Activated naive CD8-positive, alpha-beta T cell (primary cell): Measurements from ENCODE around the gene ADGRB2.
A peak's percentile ranks its signal among the peaks of the same experiment; 100 is the strongest.
"Not testable (repeated sequence)": the region's sequence is repeated elsewhere in the genome, so short reads cannot be mapped to it uniquely, and the experiment has no call there.

Experiments used
- H3K27ac Mint-ChIP-seq: one replicate; pipeline ENCODE4 v1.8.0; 2021; ENCODE audit warnings: mixed read lengths
- H3K27me3 Mint-ChIP-seq: one replicate; pipeline ENCODE4 v1.8.0; 2021; ENCODE audit warnings: mixed read lengths
- H3K36me3 Mint-ChIP-seq: one replicate; pipeline ENCODE4 v1.8.0; 2021; ENCODE audit warnings: mixed read lengths
- H3K4me1 Mint-ChIP-seq: one replicate; pipeline ENCODE4 v1.8.0; 2021; ENCODE audit warnings: low read depth, mixed read lengths
- H3K4me3 Mint-ChIP-seq: one replicate; pipeline ENCODE4 v1.8.0; 2021; ENCODE audit warnings: mild to moderate bottlenecking, mixed read lengths
- H3K9me3 Mint-ChIP-seq: one replicate; pipeline ENCODE4 v1.8.0; 2021; ENCODE audit warnings: low read depth, mixed read lengths

The ADGRB2 gene

DNA sequence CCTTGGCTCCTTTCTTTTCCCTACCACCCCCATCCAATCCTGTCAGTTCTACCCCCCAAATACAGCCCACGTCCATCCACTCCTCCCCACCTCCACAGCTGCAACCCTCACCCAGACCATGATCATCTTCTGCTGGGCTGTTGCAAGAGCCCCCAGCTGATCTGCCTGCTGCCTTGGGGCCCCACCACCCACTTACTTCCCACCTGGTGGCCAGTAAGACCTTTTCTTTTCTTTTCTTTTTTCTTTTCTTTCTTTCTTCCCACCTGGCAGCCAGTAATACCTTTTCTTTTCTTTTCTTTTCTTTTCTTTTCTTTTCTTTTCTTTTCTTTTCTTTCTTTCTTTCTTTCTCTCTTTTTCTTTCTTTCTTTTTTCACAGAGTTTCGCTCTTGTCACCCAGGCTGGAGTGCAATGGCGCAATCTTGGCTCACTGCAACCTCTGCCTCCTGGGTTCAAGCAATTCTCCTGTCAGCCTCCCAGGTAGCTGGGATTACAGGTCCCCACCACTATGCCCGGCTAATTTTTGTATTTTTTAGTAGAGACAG, 57.0 kb downstream of the ADGRB2 start:
- H3K4me3 Mint-ChIP-seq, H3K27ac Mint-ChIP-seq, H3K9me3 Mint-ChIP-seq, H3K36me3 Mint-ChIP-seq: not testable (repeated sequence)
- Mint-ChIP-seq H3K27me3 (peaks cover 43% of the 10 kb centered on the region), H3K4me1 (peaks cover 29% of the 10 kb centered on the region)

DNA sequence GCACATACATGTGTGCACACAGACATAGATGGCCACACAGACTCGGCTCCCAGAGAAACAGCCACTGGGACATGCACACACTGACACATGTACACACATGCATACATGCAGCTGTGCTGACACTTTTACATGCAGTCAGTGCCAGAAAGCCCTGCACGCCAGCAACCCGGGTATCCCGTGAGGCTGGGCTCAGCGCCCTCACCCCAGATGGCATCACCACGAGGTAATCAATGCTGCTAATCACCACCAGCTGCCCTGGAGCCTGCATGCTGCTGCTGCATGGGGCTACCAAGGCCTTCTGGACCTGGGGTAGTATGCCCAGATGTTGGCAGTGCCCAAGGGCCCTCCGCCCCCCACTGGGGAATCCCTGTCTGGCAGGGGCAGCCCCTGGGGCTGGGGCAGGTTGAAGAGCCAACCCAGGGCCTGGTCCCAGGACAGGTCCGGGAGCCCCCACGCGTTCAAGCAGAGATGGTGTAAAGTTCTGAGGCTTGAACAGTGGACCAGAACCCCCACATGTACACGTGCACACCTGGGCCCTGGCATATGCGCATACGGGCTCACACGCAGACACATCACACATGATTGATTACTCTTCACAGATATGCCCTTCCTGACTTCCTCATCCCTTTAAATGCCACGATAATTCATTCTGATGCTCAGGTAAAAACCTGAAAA, 57.6 kb downstream of the ADGRB2 start:
- H3K36me3 Mint-ChIP-seq, result no peaks in the 10 kb centered on the region
- no peak overlapping the region for H3K4me3 Mint-ChIP-seq
- peaks cover 40% of the 10 kb centered on the region for H3K27me3 Mint-ChIP-seq
- H3K9me3 Mint-ChIP-seq, result no peaks in the 10 kb centered on the region
- H3K27ac Mint-ChIP-seq, result no peak overlapping the region
- peaks cover 29% of the 10 kb centered on the region for H3K4me1 Mint-ChIP-seq

DNA sequence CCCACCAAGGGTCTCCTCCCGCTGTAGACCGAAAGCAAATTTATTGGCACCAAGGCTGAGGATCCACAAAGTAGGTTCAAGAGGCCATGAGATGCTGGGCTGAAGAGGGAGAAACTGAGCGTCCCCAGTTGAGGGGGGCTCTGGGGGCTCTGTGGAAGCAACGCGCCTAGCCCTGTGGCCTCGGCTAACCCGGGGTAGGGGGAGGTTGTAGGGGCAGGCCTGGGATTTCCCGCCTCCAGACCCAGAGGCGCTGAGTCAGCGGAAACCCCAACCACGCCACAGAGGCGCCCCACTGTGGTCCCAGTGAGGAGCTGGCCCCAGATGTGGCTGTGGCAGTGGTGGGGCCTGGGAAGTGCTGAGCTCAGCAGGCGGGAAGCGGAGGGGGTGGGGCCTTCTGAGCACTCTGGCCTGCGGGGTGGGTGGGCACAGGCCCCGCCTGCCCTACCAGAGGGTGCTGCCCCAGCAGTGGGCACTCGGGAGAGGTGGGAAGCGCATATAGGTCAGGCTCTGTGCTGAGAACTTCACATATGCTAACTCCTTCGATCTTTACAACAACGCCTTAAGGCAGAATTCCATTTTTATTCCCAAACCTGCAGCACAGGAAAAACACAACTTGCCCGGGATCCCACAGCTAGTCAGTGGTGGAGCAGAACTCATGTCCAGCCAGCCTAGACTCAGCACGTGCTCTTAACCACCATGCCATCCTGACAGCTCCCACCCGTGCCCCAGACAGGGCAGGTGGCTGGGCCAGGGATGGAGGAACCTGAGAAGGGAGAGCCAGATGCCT, 58.9 kb downstream of the ADGRB2 start:
- peak overlapping the region; percentile 60 for H3K4me3 Mint-ChIP-seq
- no peaks in the 10 kb centered on the region for H3K36me3 Mint-ChIP-seq

DNA sequence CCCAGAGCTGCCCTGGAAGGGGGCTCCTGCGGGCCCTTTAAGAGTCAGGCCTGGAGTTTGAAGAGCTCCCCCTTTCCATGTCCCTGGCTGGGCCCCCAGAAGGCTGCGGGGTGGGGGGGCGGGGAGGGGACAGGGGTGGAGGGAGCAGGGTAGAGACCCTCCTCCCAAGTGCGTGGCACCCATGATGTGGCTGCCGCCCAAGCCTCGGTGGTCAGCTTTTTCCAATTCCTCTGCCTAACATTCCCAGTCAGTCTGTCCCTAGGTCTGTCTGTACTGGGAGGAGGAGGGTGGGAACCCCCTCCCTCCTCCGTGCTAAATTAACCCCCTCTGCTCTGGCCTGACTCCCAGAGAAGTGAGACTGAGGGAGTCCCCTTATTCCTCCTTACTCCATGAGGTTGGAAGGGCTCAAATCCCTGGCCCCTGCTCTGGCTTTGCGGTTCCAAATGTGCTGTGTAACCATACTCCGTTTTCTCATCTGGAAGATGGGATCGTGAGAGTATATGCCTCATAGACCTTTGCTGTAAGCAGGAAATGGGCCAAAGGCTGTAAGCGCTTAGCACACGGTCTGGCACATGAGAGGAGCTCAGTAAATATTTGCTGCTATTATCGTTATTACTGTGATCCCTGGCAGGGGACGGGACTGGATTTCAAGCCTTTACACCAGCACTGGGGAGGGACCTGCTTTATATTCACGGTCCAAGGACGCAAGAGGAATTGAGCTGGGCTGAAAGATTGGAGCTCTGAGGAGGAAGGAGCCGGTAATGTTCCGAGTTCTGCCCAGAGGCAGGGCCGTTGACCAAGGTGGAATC, 59.7 kb downstream of the ADGRB2 start:
- Mint-ChIP-seq H3K9me3 (no peaks in the 10 kb centered on the region), H3K36me3 (no peaks in the 10 kb centered on the region), H3K4me3 (peak overlapping the region; percentile 60), H3K27me3 (peaks cover 34% of the 10 kb centered on the region), H3K27ac (peak overlapping the region; percentile 17), H3K4me1 (peaks cover 43% of the 10 kb centered on the region)

More for the DNA sequence above, 58.9 kb downstream of the ADGRB2 start:
- Mint-ChIP-seq H3K4me1 (peaks cover 38% of the 10 kb centered on the region), H3K27ac (no peak overlapping the region), H3K27me3 (peaks cover 34% of the 10 kb centered on the region), H3K9me3 (no peaks in the 10 kb centered on the region)

DNA sequence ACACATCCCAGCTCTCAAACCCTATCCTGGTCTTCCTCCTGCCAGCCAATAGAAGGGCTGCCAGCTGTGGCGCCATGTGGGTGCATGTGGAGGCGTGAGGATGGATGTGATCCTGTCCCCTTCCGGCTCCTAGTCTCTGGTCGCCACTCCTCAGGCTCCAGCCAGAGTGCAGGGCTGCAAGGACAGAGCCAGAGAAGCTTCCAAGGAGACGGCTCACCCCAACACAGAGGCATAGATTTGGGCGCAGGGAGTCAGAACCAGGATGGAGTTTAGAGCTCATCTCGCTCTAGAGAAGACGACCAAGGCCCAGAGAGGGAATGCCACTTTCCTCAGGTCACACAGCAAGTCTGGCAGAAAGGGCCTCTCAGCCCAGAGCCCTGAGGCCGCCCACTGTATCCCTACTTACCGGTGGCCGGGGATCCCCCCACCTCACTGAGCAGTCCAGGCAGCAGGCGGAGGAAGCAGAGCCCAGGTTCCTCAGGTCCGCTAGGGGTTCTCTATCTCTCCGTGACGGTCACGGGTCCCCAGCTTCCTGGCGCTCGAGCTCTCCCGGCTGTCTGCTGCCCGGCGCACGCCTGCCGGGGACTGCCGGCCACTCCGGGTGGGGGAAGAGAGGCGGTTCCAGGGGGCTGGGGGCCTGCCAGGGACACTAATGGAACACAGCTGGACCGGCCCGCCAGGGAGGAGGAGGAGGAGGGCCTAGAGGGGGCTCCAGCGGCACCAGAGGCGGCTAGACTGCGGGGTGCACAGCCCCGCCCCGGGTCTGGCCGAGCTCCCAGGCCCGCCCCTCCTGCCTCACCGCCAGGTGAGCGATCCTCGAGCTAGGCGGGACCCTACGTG, 60.5 kb downstream of the ADGRB2 start, which contains the start of gene COL16A1:
COL16A1 (minus strand) TSS at position 587 of the 840 bp plus-strand sequence. CDS start 1,824 bp downstream, outside the sequence.
- Mint-ChIP-seq H3K27ac (peak within 1 kb of the TSS; percentile 17), H3K27me3 (peaks cover 29% of the 10 kb centered on the region), H3K4me3 (peak within 1 kb of the TSS; percentile 60), H3K9me3 (no peaks in the 10 kb centered on the region), H3K36me3 (no peaks in the 10 kb centered on the region), H3K4me1 (peaks cover 44% of the 10 kb centered on the region)

DNA sequence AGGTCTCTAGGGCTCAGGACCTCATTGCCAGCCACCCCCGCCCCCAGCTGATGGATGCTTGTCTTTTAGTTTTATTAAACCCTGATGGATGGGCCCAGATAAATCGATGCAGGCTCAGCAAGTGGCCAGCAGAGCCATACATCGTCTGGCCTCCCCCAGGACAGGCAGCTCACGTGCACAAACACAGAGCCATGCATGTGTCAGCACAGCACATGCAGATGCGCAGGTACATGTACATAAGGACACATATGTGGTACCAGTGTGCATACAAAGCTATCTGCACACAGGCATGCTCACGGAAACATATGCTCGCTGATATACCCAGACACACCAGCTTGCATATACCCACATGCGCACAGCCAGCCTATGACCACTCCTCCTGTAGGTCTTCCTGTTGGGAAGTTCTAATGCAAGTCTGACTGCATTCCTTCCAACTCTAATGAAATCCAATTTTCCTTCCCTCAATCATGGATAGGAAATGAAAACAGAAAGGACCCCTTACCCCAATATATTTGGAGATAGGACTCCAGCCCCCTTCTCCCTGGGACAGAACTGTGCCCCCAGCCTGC, 61.2 kb downstream of the ADGRB2 start:
- H3K27ac Mint-ChIP-seq, result no peak overlapping the region

DNA sequence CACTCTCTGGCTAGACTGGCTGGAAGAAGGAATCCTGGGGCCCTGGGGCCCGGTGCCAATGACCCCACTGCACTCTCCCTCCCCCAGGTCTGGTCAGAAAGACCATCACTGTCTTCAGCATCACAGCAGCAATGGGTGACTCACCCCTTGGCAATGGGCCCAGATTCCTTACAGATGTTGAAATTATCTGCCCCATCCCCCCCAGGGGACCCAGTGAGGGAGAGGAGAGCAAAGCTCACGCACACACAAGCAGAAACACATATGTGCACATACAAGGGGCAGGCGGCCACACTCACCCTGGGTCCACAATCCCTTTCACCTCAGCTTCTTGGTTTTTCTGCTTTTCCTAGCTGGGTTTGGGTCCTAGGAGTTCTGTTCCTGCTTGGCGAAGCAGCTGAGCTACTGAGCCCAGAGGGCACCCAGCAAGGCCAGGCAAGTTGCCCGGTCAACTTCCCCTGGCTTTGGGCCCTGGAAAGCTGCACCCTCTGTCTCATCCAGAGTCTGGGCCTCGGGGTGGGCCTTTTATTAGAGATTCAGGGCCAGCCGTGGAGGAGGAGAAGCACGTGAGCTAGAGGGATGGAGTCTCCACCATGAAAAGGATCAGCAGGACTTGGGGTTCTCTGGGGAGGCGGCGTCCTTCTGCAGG, 62.9 kb downstream of the ADGRB2 start:
- H3K4me1 Mint-ChIP-seq, result peaks cover 36% of the 10 kb centered on the region
- H3K9me3 Mint-ChIP-seq, result no peaks in the 10 kb centered on the region
- H3K27me3 Mint-ChIP-seq, result peaks cover 21% of the 10 kb centered on the region
- no peaks in the 10 kb centered on the region for H3K36me3 Mint-ChIP-seq
- H3K4me3 Mint-ChIP-seq, result no peak overlapping the region
- peak overlapping the region; percentile 41 for H3K27ac Mint-ChIP-seq

More for the DNA sequence above, 61.2 kb downstream of the ADGRB2 start:
- Mint-ChIP-seq H3K9me3 (no peaks in the 10 kb centered on the region), H3K4me1 (peaks cover 40% of the 10 kb centered on the region), H3K36me3 (no peaks in the 10 kb centered on the region), H3K4me3 (no peak overlapping the region), H3K27me3 (peaks cover 25% of the 10 kb centered on the region)

DNA sequence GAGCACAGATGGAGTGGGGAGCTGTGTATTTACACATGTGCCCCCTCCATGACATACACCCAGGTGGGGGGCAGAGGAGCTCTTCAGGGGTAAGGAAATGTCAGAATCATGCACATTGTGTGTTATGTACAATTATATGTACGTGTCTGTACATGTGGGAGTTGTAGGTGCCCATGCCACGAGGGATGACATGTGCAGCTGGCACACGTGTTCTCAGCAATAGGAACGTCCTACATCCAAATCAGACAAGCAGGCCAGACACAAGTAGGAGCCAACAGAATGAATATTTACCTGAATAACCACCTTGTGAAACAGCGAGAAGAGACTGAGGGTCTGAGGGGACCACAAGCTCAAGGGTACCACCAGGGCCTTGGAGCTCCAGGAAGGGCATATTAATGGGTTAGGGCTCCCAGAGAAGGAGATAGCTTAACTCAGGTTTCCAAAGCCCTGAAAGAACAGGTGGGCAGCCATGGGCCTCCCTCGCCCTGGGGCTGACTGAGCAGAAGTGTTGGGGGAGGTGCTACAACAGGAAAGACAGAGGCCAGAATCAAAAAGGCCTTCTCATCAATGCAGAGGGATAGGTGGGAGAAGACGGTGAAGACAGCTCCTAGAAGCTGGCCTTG, 63.6 kb downstream of the ADGRB2 start:
- Mint-ChIP-seq H3K4me3 (no peak overlapping the region), H3K36me3 (no peaks in the 10 kb centered on the region), H3K9me3 (no peaks in the 10 kb centered on the region), H3K4me1 (peaks cover 35% of the 10 kb centered on the region), H3K27me3 (peaks cover 15% of the 10 kb centered on the region), H3K27ac (no peak overlapping the region)

DNA sequence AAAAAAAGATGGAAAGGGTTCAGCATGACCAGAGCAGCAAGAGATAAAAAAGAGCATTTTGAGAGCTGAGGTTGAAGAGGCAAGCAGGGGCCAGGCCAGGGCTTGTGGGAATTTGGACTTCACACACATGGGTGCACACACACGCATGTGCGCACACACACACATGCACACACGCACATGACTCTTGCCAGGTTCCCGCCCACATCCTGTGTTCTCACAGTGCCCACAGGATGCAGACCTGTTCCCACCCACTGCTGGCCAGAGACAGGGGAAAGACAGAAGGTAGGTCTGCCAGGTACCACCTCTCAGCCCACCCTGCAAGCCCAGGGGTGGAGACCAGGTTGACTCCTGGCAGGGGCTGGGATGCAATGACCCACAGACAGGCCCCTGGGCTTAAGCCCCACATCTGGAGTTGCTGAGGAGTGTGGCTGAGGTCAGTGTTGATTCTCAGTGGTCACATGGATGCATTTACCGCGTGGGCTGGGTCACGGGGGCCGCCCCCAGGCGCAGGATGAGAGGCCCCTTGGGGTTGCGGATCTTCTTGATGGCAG, 64.7 kb downstream of the ADGRB2 start:
- Mint-ChIP-seq H3K9me3 (no peaks in the 10 kb centered on the region), H3K27me3 (peaks cover 8% of the 10 kb centered on the region), H3K4me1 (peaks cover 23% of the 10 kb centered on the region), H3K4me3 (no peak overlapping the region), H3K36me3 (no peaks in the 10 kb centered on the region), H3K27ac (no peak overlapping the region)

DNA sequence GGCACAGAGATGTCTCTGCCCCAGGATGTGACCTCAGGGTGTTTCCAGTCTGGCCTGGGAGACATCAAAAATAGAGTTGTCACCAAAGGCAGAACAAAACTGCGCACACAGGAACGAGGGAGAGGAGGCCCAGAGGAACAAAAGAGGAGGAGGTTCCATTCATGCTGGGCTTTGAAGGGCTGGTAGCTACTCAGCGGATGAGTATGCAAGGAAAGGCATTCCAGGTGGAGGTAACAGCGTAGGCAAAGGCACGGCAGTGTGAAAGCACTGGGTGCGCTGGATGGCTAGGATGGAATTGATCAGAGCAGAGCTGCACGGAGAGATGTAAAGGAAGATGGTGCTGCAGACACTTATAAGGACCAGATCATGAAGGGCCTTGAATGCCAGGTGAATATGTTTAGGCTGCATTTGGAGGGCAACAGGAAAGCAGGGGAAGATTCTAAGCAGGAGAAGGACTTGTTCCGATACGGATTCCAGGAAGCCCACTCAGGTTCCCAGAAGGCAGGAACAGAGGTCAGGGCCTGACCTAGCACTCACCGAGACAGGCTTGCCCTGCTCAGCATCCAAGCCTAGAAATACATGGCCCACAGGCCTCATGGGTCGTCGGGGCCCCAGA, 66.7 kb downstream of the ADGRB2 start:
- Mint-ChIP-seq H3K36me3 (no peaks in the 10 kb centered on the region), H3K4me3 (no peak overlapping the region), H3K9me3 (no peaks in the 10 kb centered on the region), H3K27ac (no peak overlapping the region), H3K4me1 (peaks cover 19% of the 10 kb centered on the region), H3K27me3 (no peaks in the 10 kb centered on the region)

DNA sequence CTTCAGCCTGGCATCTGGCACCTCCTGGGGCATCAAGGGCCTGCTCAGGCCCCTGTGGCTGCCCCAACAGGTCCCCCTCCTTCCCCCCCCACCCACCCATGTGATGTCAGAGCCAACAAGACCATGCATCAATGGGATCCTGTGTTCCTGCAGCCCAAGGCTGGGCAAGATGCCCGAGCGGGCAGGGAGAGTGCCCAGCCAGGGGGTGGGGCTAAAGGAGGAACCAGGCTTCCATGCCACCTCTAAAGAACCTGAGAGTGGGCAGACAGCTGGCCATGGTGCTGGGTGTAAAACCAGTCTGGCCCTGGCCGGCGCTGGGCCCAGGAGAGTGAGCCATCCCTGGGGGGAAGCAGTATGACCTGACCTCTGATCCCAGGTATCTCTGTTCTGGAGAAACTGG, 67.9 kb downstream of the ADGRB2 start:
- Mint-ChIP-seq H3K36me3 (no peaks in the 10 kb centered on the region), H3K4me3 (no peak overlapping the region), H3K27me3 (no peaks in the 10 kb centered on the region), H3K27ac (no peak overlapping the region), H3K9me3 (no peaks in the 10 kb centered on the region), H3K4me1 (peaks cover 19% of the 10 kb centered on the region)

DNA sequence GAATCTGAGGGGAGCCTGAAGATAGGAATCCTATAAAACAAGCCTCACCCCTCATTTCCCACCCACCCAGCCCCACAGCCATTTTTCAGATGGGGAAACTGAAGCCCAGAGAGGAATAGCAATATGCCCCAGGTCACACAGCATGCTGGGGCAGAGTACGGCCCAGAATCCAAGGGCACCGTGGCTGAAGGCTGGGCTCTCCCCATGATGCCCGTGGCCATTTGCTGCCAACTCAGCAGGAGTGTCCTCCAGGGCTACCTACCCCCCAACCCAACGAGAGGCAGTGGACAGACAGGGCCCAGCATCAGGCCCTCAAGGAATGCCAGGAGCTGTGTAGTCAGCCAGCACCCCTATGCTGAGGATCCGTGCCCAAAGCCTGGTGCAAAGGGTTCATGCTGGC, 68.8 kb downstream of the ADGRB2 start:
- Mint-ChIP-seq H3K9me3 (no peaks in the 10 kb centered on the region), H3K36me3 (no peaks in the 10 kb centered on the region), H3K27ac (no peak overlapping the region), H3K27me3 (no peaks in the 10 kb centered on the region), H3K4me3 (no peak overlapping the region), H3K4me1 (peaks cover 11% of the 10 kb centered on the region)

DNA sequence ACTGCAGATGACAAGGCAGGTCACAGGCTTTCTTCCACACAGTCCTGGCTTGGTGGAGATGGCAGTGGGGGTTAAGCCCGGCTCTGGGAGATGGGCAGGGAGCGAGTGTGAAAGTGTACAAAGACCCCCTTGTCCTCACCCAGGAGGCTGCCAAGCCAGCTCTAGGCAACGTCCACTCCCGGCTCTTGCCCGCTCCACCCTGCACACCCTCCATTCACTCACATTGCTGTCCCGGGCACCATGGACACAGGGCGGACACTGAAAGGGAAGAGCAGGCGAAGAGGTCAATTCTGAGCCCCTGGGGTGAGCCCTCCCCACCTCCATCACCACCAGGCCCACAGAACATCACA, 69.2 kb downstream of the ADGRB2 start:
- H3K9me3 Mint-ChIP-seq, result no peaks in the 10 kb centered on the region
- peaks cover 9% of the 10 kb centered on the region for H3K4me1 Mint-ChIP-seq
- H3K36me3 Mint-ChIP-seq, result no peaks in the 10 kb centered on the region
- H3K27me3 Mint-ChIP-seq, result no peaks in the 10 kb centered on the region
- no peak overlapping the region for H3K4me3 Mint-ChIP-seq
- H3K27ac Mint-ChIP-seq, result no peak overlapping the region
